Karpas-422 (cell line): ENCODE results near the gene MEP1A. TPM values are rescaled to one million over a fixed set of nuclear protein-coding genes. Genes with fewer than 3 reads are reported as not detected.
"Not testable (repeated sequence)": the region's sequence is repeated elsewhere in the genome, so short reads cannot be mapped to it uniquely, and the experiment has no call there.

Source experiments
- DNase-seq: peaks from one replicate; pipeline ENCODE4 v3.0.0-alpha.2; 2015
- H2AFZ ChIP-seq: fragments of 200-600 bp; sonication (generic); 2 replicates; pipeline ENCODE4 v1.6.1; 2014; ENCODE audit warnings: antibody characterized with exemption, low read length, mixed read lengths
- H3K27ac ChIP-seq: fragments of 200-600 bp; sonication (generic); 2 replicates; pipeline ENCODE4 v1.5.1; 2014; ENCODE audit warnings: mild to moderate bottlenecking, low read length, moderate library complexity
- H3K27me3 ChIP-seq: fragments of 200-600 bp; sonication (generic); 2 replicates; pipeline ENCODE4 v1.6.1; 2014; ENCODE audit warnings: low read length, mixed read lengths
- H3K36me3 ChIP-seq: fragments of 200-600 bp; sonication (generic); 2 replicates; pipeline ENCODE4 v1.6.1; 2014; ENCODE audit warnings: low read length, mixed read lengths; ENCODE audit not compliant: insufficient read depth
- H3K4me1 ChIP-seq: fragments of 200-600 bp; sonication (generic); 2 replicates; pipeline ENCODE4 v1.6.1; 2014; ENCODE audit warnings: mild to moderate bottlenecking, low read length, mixed read lengths
- H3K4me2 ChIP-seq: fragments of 200-600 bp; sonication (generic); 2 replicates; pipeline ENCODE4 v1.6.1; 2014; ENCODE audit warnings: low read length, low read depth, mild to moderate bottlenecking; ENCODE audit not compliant: poor library complexity, severe bottlenecking
- H3K4me3 ChIP-seq: fragments of 200-600 bp; sonication (generic); 2 replicates; pipeline ENCODE4 v1.5.1; 2014; ENCODE audit warnings: mild to moderate bottlenecking, antibody characterized with exemption, low read length, mixed read lengths
- H3K79me2 ChIP-seq: fragments of 200-600 bp; sonication (generic); 2 replicates; pipeline ENCODE4 v1.6.1; 2014; ENCODE audit warnings: mild to moderate bottlenecking, low read length, mixed read lengths
- H3K9ac ChIP-seq: fragments of 200-600 bp; sonication (generic); 2 replicates; pipeline ENCODE4 v1.6.0; 2014; ENCODE audit warnings: low read length
- H3K9me2 ChIP-seq: fragments of 200-600 bp; sonication (generic), shearing (Covaris generic); replicated peaks from 2 replicates; pipeline ENCODE4 v1.6.0; 2014; ENCODE audit warnings: mild to moderate bottlenecking, low read length, moderate library complexity; ENCODE audit not compliant: insufficient read depth
- H3K9me3 ChIP-seq: fragments of 300-700, 200-600 bp; sonication (generic); 2 replicates; pipeline ENCODE4 v1.6.1; 2014; ENCODE audit warnings: low read length, mixed read lengths
- H4K20me1 ChIP-seq: fragments of 200-600 bp; sonication (generic); 2 replicates; pipeline ENCODE4 v1.6.1; 2014; ENCODE audit warnings: mild to moderate bottlenecking, antibody characterized with exemption, low read length, low read depth; ENCODE audit not compliant: insufficient read depth
- total RNA-seq: library from RNA; depleted of rRNA; stranded (reverse); fragments of >200 nt; shearing (Covaris generic); gene quantifications from 2 replicates; pipeline ENCODE4 v1.2.3, GENCODE V29; 2014; ENCODE audit warnings: low replicate concordance

Gene MEP1A
- total RNA-seq, 1 experiment from 2014 or later = not detected

DNA sequence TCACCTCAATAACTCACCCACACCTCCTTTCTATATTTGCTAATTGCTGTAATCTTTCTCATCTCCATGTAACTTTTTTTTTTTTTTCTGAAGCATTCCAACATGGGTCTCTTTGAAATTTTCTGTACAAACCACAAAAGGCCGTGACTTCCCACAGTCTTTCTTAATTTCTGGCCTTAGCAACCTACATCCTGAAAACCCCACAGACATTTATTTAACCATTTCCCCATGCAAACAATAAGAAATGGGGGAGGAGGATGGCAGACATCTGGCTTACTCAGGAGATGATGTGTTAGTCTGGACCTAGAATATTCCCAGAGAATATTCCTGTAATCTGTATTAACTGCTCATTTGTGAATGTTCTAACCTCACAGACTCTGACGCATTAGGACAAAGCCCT lies 57.6 kb downstream of the MEP1A start:
- Histone ChIP-seq H4K20me1 (no peaks in the 10 kb centered on the region), H3K27me3 (no peaks in the 10 kb centered on the region), H3K4me1 (peaks cover 3% of the 10 kb centered on the region; the same call in 1 of the 2 replicates), H3K36me3 (no peaks in the 10 kb centered on the region), H3K9me2 (no peaks in the 10 kb centered on the region), H3K27ac (no peak overlapping the region), H3K9me3 (no peaks in the 10 kb centered on the region), H2AFZ (no peak overlapping the region), H3K4me2 (no peak overlapping the region), H3K79me2 (no peaks in the 10 kb centered on the region), H3K4me3 (no peak overlapping the region), H3K9ac (no peak overlapping the region)
- no peak for DNase-seq

DNA sequence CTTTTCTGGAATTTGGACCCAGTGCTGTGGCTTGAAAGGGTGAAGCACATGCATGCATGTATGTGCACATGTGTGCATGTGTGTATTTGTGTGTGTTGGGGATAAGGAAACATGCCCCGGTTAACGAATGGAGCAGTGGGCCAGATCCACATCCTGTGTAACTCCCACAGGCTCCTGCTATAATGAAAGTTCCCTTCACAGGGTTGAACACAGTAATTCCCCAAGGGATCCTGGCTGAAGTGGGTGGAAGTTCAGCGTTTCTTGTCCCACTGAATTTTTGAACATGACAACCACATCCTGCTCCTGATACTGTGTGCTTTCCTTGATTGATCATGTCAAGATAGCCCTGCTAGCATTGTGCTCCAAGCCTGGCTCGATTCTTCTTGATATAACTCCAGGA lies 58.4 kb downstream of the MEP1A start:
- not testable (repeated sequence) for H3K27ac ChIP-seq, H3K79me2 ChIP-seq, DNase-seq, H3K27me3 ChIP-seq, H3K4me1 ChIP-seq, H2AFZ ChIP-seq, H3K4me2 ChIP-seq, H4K20me1 ChIP-seq, H3K4me3 ChIP-seq, H3K9ac ChIP-seq, H3K9me2 ChIP-seq, H3K9me3 ChIP-seq, H3K36me3 ChIP-seq

DNA sequence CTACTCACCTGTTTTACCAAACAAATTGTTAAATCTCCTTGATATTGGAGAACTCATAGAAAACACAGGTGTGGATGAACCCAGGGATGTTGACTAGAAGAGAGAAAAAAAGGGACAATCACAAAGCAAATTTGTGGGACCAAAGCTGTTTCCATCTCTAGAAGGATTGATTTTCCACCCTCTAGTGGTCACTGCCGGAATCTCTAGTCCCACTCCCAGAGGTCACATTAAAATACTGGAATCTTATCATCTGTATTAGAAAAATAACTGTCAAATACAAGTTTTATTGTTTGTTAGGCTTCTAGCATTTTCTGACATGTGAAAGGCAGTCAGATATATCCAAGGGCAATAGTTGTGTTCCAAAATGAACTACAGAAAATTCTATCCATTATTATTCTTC lies 62.8 kb downstream of the MEP1A start:
- not testable (repeated sequence) for H3K4me1 ChIP-seq, H3K79me2 ChIP-seq, H3K36me3 ChIP-seq, H3K9ac ChIP-seq, H3K4me3 ChIP-seq, H2AFZ ChIP-seq, H4K20me1 ChIP-seq, H3K9me3 ChIP-seq, H3K9me2 ChIP-seq, H3K4me2 ChIP-seq, H3K27me3 ChIP-seq, H3K27ac ChIP-seq
- DNase-seq = peak; percentile 63

DNA sequence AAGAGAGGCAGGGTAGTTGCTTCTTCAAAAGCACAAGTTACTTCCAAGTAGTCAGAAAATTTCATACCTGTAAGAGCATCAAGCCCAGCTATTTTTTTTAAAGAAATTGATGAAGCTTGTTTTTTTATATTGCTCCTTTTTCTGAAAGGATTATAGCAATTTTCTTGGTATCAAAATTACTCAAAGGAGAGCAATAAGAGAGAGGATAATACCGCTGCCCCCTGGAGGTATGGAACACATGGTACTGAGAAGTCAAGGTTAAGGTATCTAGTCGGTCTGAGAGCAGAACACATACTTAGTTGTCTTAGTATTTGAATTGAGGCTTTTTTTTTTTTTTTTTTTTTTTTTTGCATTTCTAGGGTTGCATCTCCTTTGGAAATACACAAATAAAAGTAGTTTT lies 69.2 kb downstream of the MEP1A start:
- H3K27ac ChIP-seq = no peak overlapping the region
- H3K27me3 ChIP-seq = no peaks in the 10 kb centered on the region

DNA sequence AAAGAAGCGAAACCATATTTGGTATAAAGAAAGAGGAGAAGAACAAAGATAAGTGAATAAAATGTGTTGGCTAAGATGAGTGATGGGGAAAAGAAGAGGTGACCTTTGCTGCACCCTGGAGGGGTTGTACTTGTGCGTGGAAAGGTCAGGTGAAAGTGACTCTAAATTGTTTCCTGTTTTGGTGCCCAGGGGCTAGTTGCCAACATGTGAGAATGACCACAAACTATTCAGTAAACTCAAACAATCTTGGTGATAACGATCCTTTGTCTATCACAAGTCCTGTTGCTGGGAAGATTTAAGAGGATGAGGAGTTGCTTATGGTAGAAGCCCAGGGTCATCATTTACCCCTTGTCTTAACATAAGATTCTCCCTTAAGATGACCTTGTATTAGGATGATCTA lies 70.6 kb downstream of the MEP1A start:
- no peak overlapping the region for H3K4me2 ChIP-seq
- no peaks in the 10 kb centered on the region for H3K9me3 ChIP-seq
- H3K36me3 ChIP-seq = no peaks in the 10 kb centered on the region
- no peak for DNase-seq
- no peak overlapping the region for H3K27ac ChIP-seq
- H3K9me2 ChIP-seq = no peaks in the 10 kb centered on the region
- no peaks in the 10 kb centered on the region for H3K79me2 ChIP-seq
- H3K9ac ChIP-seq = no peak overlapping the region
- no peaks in the 10 kb centered on the region for H4K20me1 ChIP-seq
- H3K4me3 ChIP-seq = no peak overlapping the region
- H3K4me1 ChIP-seq = no peaks in the 10 kb centered on the region
- no peak overlapping the region for H2AFZ ChIP-seq
- no peaks in the 10 kb centered on the region for H3K27me3 ChIP-seq

More for the DNA sequence above, 69.2 kb downstream of the MEP1A start:
- Histone ChIP-seq H2AFZ (no peak overlapping the region), H3K79me2 (no peaks in the 10 kb centered on the region), H3K4me2 (no peak overlapping the region), H3K9ac (no peak overlapping the region), H3K9me2 (no peaks in the 10 kb centered on the region), H3K4me3 (no peak overlapping the region), H4K20me1 (no peaks in the 10 kb centered on the region), H3K4me1 (no peaks in the 10 kb centered on the region), H3K36me3 (no peaks in the 10 kb centered on the region), H3K9me3 (no peaks in the 10 kb centered on the region)
- DNase-seq = no peak

DNA sequence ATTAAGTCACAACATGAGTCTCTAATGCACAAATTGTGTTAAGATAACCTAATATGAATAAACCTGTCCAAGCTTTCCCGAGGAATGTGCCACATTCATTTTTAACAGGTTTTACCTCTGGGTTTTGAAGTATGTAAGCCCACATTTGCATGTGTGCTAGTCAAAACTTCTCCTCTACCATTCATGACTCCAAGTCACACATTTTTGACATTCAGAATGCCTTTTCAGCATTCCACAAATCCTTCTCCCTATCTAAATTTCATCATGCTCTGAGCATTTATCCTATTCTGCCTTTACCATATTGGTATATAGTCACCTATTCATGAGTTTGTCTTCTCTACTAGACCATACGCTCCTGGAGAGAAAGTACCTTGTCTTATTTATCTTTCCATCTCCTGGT lies 72.0 kb downstream of the MEP1A start:
- H3K9me3 ChIP-seq = no peaks in the 10 kb centered on the region
- H3K36me3 ChIP-seq = no peaks in the 10 kb centered on the region
- no peaks in the 10 kb centered on the region for H3K27me3 ChIP-seq
- H3K4me3 ChIP-seq = no peak overlapping the region
- no peak overlapping the region for H2AFZ ChIP-seq
- DNase-seq = no peak
- H3K4me1 ChIP-seq = no peaks in the 10 kb centered on the region
- H3K9ac ChIP-seq = no peak overlapping the region
- no peaks in the 10 kb centered on the region for H3K9me2 ChIP-seq
- no peak overlapping the region for H3K4me2 ChIP-seq
- no peaks in the 10 kb centered on the region for H4K20me1 ChIP-seq
- H3K79me2 ChIP-seq = no peaks in the 10 kb centered on the region
- H3K27ac ChIP-seq = no peak overlapping the region

DNA sequence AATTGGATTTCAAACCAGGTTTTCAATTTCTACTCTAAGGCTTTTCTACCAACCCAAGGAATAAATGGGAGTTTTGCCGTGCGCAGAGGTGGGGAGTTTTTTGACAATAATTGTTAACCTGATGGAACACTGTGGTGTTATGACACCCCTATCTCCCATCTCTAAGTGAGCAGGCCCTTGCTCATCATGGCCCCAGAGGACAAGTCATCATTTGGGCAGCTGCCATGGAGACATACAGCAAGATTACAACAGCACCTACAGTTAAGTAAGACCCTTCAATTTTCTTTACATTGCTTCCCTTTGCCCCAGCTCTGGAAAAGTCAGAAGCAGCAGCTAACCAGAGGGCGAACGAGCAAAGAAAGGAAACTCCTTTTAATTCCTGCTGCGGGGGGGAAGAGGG lies 74.2 kb downstream of the MEP1A start:
- no peaks in the 10 kb centered on the region for H3K9me2 ChIP-seq
- no peaks in the 10 kb centered on the region for H3K27me3 ChIP-seq
- no peak overlapping the region for H3K27ac ChIP-seq
- H2AFZ ChIP-seq = no peak overlapping the region
- no peak overlapping the region for H3K4me3 ChIP-seq
- no peaks in the 10 kb centered on the region for H3K79me2 ChIP-seq
- H3K9ac ChIP-seq = no peak overlapping the region
- H3K4me1 ChIP-seq = no peaks in the 10 kb centered on the region
- H3K4me2 ChIP-seq = no peak overlapping the region
- H3K9me3 ChIP-seq = no peaks in the 10 kb centered on the region
- no peaks in the 10 kb centered on the region for H3K36me3 ChIP-seq
- H4K20me1 ChIP-seq = no peaks in the 10 kb centered on the region
- DNase-seq = no peak

DNA sequence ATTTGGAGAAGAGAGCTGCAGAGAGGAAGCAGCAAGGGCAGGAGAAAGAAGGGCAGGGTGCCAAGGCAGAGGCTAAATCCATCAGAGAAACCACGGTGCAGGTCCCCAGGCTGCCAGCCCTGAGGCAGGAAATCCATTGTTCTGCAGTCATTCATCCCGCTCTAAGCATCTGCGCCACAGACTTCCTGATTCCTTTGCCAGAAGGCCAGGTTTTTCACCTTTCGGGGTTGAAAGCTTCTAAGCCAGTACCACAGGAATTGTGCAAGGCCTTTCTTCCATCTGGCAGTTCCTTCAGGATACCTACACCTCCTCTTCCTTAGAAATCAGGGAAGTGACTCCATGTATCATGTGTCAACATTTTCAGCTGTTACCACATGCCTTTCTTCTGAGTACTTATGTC lies 82.9 kb downstream of the MEP1A start:
- Histone ChIP-seq H2AFZ (no peak overlapping the region), H3K79me2 (no peaks in the 10 kb centered on the region), H3K9me3 (no peaks in the 10 kb centered on the region), H3K36me3 (no peaks in the 10 kb centered on the region), H3K4me1 (no peaks in the 10 kb centered on the region), H4K20me1 (no peaks in the 10 kb centered on the region), H3K27ac (no peak overlapping the region), H3K4me2 (no peak overlapping the region), H3K9me2 (no peaks in the 10 kb centered on the region), H3K9ac (no peak overlapping the region), H3K27me3 (no peaks in the 10 kb centered on the region), H3K4me3 (no peak overlapping the region)
- DNase-seq = no peak

DNA sequence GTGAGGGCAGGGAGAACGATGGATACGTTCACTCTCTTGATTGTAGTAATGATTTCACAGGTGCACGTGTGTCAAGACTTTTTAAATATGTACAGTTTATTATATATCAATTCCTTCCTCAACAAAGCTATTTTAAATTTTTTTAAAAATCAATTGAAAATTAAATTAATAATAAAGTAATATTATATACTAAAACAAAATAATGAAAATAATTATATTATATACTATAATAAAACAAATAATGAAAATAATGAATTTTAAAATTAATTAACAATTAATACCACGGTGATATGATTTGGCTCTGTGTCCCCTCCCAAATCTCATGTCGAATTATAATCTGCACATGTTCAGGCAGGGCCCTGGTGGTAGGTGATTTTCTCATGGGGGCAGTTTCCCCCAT lies 85.8 kb downstream of the MEP1A start:
- Histone ChIP-seq H2AFZ (no peak overlapping the region), H4K20me1 (no peaks in the 10 kb centered on the region), H3K27ac (no peak overlapping the region), H3K4me3 (no peak overlapping the region), H3K27me3 (no peaks in the 10 kb centered on the region), H3K79me2 (no peaks in the 10 kb centered on the region), H3K4me1 (no peaks in the 10 kb centered on the region), H3K4me2 (no peak overlapping the region), H3K9ac (no peak overlapping the region), H3K9me2 (no peaks in the 10 kb centered on the region), H3K9me3 (no peaks in the 10 kb centered on the region), H3K36me3 (no peaks in the 10 kb centered on the region)
- DNase-seq = no peak
